DMS79 treated with DMSO at 0.1 percent for 48 hours (cell line): ENCODE measurements around the gene SETD7.

Experiments used
- DNase-seq: peaks from one replicate; lab custom pipeline; 2025; lab: John Stamatoyannopoulos, UW

The SETD7 gene

DNA sequence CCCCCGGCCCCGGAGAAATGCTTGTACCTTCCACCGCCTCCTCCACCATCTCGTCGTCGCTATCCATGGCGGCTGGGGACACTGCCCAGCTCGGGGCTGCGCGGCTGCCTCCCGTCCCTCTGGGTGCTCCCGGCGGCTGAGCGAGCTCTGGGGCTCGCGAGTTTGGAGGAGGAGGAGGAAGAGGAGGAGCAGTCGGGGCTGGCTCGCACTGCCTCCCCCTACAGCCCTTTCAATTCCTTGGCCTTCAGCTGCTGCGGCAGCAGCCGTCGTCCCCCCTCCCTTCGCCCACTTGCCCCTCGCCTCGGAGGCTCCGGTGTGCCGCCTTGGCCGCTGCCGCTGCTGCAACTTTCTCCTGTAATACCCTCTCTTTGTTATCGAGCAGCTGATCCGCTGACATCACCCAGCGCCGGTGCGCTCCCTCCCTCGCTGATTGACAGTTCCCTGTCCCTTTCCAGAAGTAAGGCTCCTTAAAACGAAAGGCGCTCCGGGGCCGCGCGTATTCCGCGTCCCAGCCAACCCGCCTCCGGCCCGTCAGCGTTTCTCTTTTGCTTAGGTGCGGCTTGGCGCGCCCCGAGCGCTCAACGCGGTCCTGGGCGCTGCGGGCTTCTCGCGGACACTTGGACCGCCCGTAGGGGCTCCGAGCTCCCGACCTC is at the start of gene SETD7:
SETD7 (minus strand) TSS at position 149 of the 653 bp plus-strand sequence; CDS start at position 67, 82 bp downstream.
- DNase-seq = peak; percentile 26

DNA sequence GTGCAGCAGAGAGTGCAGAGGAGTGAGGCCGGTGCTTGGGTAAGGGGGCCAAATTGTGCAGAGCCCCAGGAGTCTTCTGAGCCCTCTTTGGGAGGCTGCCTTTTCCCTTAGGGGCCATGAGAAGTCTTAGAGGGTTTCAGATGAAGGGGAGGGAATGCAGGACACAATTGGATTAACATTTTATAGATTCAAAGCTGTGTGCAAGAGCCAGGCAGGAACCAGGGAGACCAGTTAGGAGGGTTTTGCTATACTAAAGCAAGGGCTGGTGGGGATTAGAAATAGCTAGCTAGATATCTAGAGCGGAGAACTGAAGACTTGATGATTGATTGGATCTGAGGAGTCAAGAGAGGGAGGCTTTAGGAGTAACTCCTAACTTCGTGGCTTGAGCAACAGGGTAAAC is 49.5 kb upstream of the SETD7 start:
- no peak for DNase-seq

- peak; percentile 43 for DNase-seq
These were observed 47.8 kb upstream of the SETD7 start for GRCh38 chr4:139603576-139604410.

GRCh38 chr4:139602776-139603360 is 46.8 kb upstream of the SETD7 start:
- DNase-seq = no peak

GRCh38 chr4:139600662-139601061 is 44.6 kb upstream of the SETD7 start:
- no peak for DNase-seq

GRCh38 chr4:139599594-139600374 is 43.8 kb upstream of the SETD7 start:
- DNase-seq = no peak

DNA sequence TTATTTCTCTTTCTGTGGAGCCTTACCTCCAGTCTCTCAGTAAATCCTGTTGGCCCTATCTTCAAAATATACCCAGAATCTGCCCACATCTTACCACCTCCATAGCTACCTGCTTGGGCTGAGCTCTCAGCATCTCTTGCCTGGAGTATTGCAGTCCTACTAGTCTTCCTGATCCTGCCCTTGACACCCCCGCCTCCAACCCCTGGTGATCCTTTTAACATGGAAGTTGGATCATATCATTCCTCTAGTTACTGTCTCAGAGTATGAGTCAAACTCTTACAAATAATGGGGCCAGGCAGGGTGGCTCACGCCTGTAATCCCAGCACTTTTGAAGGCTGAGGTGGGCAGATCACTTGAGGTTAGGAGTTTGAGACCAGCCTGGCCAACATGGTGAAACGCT is 43.1 kb upstream of the SETD7 start:
- no peak for DNase-seq

DNA sequence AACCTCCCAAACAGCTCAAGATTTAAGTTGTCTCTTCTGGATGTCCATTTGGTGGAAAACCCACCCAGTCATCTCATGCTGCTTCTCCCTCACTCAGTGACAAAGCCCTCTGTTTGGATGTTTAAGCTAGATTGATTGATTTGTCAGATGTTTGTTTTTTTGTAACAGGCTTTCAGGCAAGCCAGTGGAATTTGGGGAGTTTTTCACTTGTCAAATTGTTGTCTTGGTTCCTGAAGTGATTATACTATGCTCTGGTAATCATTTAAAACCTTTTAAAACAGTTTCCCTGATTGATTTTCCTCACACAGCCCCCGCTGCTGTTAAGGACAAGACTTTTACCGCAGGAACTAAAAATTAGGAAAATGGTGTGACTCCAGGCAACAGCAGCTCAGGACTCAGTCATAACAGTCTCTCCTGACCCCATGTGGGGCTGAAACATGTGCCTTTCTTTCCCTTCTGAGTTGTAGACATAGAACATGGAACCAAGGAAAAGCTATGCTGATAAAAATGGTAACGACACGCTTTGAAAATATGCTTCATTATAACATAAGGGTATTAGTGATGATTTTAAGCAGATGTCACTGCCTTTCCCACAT is 40.8 kb upstream of the SETD7 start:
- no peak for DNase-seq

DNA sequence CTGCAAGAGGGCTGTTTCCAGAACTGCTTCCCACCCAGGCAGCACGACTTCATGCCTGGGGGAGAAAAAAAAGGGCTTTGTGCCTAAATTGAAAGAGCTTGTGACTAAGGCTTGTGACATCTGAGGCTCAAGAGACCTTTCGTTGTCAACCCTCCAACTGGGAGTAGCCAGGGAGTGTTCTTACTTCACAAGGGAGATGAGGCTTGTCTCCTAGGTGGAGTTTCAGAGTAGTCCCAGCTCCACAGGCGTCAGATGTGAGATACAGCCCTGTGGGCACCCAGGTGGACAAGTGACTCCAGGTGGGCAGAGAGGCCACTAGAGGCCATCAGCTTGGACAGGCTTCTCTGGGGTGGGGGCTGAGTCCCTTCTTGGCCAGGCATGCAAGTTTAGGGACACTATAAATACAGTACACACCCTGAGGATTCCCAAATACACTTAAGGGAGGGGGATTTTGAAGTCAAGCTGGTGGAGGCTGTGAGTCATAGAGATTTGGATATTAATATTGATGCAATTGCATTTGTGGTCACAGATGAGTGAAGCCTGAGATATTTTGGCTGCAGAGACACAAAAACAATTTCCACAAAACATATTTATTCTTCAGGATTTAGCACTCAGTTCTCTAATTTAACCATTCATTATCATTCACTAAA is 40.1 kb upstream of the SETD7 start:
- no peak for DNase-seq

- no peak for DNase-seq
These were observed 38.7 kb upstream of the SETD7 start for GRCh38 chr4:139594591-139595185.

- DNase-seq = no peak
These were observed 37.1 kb upstream of the SETD7 start for GRCh38 chr4:139593091-139593564.

GRCh38 chr4:139589336-139590018 is 33.5 kb upstream of the SETD7 start:
- DNase-seq = no peak

DNA sequence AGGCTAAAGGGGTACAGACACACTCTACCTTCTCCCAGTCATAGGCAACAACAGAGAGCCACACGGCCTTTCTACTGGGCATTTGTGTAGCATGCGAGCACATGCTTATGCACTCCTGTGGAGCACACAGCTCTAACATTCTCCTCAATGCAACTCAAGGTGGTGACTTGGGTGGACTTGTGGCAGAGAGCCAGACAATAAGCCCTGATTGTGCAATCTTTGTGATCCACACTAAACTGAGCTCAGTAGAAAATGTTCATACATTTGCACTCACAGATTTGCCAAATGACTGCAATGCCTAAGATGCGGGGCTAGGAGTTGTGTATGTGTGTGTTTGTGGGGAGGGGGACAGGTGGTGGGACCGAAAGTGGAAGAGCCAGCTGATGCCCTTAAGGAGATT is 31.4 kb upstream of the SETD7 start:
- DNase-seq = no peak

DNA sequence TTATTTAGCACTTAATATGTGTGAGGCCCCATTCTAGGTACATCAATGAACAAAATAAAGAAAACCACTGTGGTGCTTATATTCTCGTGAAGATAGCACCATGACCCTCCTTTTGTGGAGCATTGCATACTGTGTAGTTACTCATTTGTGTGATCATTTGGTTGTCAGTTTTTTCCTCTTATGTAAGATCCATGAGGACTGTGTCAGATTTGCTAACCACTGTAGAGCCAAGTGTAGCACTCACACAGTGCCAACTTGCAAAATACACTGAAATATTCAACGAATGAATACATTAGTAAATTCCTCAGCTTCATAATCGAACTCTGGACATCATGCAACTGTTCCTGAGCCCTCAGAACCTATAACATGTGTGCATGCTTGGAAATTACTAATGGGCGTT is 29.5 kb upstream of the SETD7 start:
- no peak for DNase-seq

DNA sequence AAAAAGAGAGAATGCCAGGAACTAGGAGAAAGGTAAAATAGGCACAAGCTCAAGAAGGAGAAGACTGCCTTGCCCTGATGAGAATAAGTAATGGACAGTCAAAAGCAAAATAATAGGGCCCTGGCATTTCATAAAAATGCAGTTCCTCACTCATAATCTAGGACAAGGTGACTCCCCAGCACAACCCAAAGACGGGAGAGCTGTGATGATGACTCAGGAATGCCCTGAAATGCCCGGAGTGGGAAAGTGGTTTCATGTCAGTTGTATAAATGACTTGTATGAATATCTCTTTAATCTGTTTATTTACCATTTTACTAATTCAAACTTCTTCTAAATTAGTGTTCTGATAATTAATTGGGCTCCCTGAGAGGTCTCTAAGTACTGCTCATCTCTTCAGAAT is 28.8 kb upstream of the SETD7 start:
- DNase-seq = no peak

GRCh38 chr4:139584013-139584412 is 28.0 kb upstream of the SETD7 start:
- DNase-seq = no peak

DNA sequence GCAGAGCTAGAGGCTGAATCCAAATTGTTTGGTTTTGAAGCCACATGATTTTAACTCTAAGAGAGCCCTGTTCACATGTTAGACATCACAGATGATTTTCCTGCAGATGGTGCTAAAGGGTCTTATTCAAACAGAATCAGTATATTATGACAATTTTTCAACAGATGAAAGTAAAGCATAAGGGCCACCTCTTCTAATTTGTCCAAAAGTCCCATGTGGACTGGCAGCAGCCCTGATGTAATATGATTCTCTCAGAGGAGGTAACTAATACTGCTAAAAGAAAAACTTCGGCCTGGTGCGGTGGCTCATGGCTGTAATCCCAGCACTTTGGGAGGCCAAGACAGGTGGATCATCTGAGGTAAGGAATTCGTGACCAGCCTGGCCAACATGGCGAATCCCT is 26.0 kb upstream of the SETD7 start:
- no peak for DNase-seq

GRCh38 chr4:139581096-139581495 is 25.1 kb upstream of the SETD7 start:
- no peak for DNase-seq

- DNase-seq = peak; percentile 26
These were observed 20.2 kb upstream of the SETD7 start for GRCh38 chr4:139576219-139576618.

- peak; percentile 94 for DNase-seq
These were observed 19.1 kb upstream of the SETD7 start for GRCh38 chr4:139575072-139575471.
